Measurements from ENCODE around the gene SLC8A3.

The SLC8A3 gene

DNA sequence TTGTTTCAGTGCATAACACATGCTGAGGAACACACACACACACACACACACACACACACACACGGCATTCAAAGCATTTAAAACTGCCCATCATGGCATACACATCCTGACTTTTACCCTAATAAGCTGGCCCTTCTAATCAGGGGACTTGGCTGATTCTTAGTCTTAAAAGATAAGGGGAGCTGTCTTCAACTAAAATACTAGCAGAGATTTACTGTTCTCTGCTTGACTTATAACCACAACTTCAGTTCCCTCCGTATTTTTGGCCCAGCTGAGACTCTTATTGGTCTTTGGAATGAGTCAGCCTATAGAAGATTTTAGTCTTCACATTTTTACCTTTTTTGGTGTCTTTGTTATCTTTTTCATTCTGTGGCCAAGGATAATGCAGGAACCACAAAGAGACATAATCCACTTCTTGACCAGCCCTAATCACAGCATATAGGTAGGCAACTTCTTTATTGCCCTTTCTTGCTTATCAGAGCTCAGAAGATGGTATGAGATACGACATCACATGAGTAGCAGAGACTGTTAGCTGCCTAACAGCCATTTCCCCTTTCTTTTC lies 25.1 kb upstream of the SLC8A3 start:
- TF ChIP-seq, protein P1, sequence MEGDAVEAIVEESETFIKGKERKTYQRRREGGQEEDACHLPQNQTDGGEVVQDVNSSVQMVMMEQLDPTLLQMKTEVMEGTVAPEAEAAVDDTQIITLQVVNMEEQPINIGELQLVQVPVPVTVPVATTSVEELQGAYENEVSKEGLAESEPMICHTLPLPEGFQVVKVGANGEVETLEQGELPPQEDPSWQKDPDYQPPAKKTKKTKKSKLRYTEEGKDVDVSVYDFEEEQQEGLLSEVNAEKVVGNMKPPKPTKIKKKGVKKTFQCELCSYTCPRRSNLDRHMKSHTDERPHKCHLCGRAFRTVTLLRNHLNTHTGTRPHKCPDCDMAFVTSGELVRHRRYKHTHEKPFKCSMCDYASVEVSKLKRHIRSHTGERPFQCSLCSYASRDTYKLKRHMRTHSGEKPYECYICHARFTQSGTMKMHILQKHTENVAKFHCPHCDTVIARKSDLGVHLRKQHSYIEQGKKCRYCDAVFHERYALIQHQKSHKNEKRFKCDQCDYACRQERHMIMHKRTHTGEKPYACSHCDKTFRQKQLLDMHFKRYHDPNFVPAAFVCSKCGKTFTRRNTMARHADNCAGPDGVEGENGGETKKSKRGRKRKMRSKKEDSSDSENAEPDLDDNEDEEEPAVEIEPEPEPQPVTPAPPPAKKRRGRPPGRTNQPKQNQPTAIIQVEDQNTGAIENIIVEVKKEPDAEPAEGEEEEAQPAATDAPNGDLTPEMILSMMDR (IDR thresholded peaks at IDR 0.05): no peak
- no peaks in the 10 kb centered on the region for H3K4me1 ChIP-seq (ENCODE audit: control insufficient read depth in 1 of 2, insufficient read depth in 1 of 2, low read depth in 1 of 2, low read length in 1 of 2)
- H3K9me3 ChIP-seq: no peaks in the 10 kb centered on the region
- H3K4me3 ChIP-seq (ENCODE audit: low read depth in 1 of 2, low read length in 1 of 2): no peak overlapping the region
- no peak overlapping the region for H3K27ac ChIP-seq
- H3K36me3 ChIP-seq: no peaks in the 10 kb centered on the region
- no peaks in the 10 kb centered on the region for H3K27me3 ChIP-seq

DNA sequence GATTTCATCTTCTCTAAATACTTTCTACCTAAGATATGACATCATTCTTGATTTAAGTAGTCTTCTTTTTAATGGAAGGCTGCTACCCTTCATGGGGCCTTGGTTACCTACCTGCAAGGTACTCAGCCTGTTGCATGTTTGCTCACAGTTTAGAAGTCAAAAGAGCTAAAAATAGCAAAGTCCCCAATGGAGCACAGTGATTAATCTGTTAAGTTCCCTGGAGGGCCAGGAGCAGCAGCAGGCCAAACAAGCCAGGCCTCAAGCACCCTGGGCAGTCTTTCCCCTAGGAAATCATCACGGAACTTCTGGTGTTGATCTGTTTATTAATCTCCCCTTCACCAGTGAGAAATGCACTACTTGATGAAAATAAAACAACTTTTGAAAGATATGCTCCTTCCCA lies 24.0 kb upstream of the SLC8A3 start:
- no peaks in the 10 kb centered on the region for H3K36me3 ChIP-seq
- H3K4me3 ChIP-seq (ENCODE audit: low read depth in 1 of 2, low read length in 1 of 2): no peak overlapping the region
- no peaks in the 10 kb centered on the region for H3K4me1 ChIP-seq (ENCODE audit: control insufficient read depth in 1 of 2, insufficient read depth in 1 of 2, low read depth in 1 of 2, low read length in 1 of 2)
- TF ChIP-seq, protein P1 (IDR thresholded peaks at IDR 0.05): no peak
- no peaks in the 10 kb centered on the region for H3K9me3 ChIP-seq
- H3K27ac ChIP-seq: no peak overlapping the region
- no peaks in the 10 kb centered on the region for H3K27me3 ChIP-seq

DNA sequence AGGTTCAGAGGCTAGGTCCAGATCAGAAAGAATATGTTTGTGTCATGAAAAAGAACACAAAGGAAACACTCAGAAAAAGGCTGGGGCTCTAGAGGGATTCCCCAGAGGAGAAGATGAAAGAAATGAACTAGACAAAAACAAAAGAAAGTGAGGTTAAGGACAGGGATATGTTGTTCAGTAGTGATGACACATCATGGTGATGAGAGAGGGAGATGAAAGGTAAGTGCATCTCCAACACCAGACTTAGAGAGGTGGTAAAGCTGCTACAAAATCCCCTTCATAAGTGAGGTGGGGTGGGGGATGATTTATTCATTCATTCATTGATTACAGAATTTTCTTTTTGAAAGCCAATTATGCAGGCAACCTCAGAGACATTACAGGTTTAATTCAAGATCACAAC lies 19.6 kb upstream of the SLC8A3 start:
- TF ChIP-seq, protein P1 (IDR thresholded peaks at IDR 0.05): no peak
- no peaks in the 10 kb centered on the region for H3K9me3 ChIP-seq
- H3K27ac ChIP-seq: no peak overlapping the region
- no peaks in the 10 kb centered on the region for H3K27me3 ChIP-seq
- no peaks in the 10 kb centered on the region for H3K36me3 ChIP-seq
- no peak overlapping the region for H3K4me3 ChIP-seq (ENCODE audit: low read depth in 1 of 2, low read length in 1 of 2)
- H3K4me1 ChIP-seq (ENCODE audit: control insufficient read depth in 1 of 2, insufficient read depth in 1 of 2, low read depth in 1 of 2, low read length in 1 of 2): no peaks in the 10 kb centered on the region

DNA sequence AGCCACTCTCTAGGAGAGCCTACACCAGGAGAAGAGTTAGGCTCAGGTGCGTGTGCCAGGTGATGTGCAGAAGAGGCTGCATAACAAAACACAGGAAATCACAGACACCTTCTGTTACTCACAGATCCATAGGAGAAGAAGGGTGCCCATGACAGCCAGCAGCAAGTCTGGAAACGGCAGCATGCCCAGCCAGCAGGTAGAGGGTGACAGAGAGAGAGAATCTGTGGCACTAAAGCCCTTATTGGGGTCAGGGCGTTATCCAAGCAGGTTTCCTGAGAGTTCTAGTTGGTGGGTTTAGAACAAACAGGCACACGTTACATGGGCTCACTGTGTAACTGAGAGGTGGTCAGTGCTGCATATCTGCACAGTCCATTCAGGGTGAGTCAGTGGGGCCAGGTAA lies 14.9 kb upstream of the SLC8A3 start:
- H3K27me3 ChIP-seq: no peaks in the 10 kb centered on the region
- no peaks in the 10 kb centered on the region for H3K36me3 ChIP-seq
- no peaks in the 10 kb centered on the region for H3K4me1 ChIP-seq (ENCODE audit: control insufficient read depth in 1 of 2, insufficient read depth in 1 of 2, low read depth in 1 of 2, low read length in 1 of 2)
- no peaks in the 10 kb centered on the region for H3K9me3 ChIP-seq
- no peak overlapping the region for H3K27ac ChIP-seq
- TF ChIP-seq, protein P1 (IDR thresholded peaks at IDR 0.05): no peak
- no peak overlapping the region for H3K4me3 ChIP-seq (ENCODE audit: low read depth in 1 of 2, low read length in 1 of 2)

DNA sequence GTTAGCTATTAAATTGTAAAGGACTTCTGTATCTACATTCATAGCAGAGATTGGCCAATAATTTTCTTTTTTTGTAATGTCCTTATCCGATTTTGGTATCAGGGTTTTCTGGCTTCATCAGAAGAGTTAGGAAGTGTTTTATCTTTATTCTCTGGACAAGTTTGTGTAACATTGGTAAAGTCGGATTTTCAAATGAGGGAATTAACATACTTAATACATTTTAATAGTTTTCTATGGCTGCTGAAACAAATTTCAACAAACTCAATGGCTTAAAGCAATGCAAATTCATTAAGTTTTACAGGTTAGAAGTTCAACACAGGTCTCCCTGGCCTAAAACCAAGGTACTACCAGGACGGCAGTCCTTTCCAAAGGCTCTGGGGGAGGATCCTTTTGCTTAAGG lies 13.2 kb upstream of the SLC8A3 start:
- Histone ChIP-seq H3K4me3 (ENCODE audit: low read depth in 1 of 2, low read length in 1 of 2) (no peak overlapping the region), H3K4me1 (ENCODE audit: control insufficient read depth in 1 of 2, insufficient read depth in 1 of 2, low read depth in 1 of 2, low read length in 1 of 2) (no peaks in the 10 kb centered on the region), H3K36me3 (no peaks in the 10 kb centered on the region), H3K27me3 (no peaks in the 10 kb centered on the region), H3K27ac (no peak overlapping the region), H3K9me3 (no peaks in the 10 kb centered on the region)
- TF ChIP-seq, protein P1 (IDR thresholded peaks at IDR 0.05): no peak

DNA sequence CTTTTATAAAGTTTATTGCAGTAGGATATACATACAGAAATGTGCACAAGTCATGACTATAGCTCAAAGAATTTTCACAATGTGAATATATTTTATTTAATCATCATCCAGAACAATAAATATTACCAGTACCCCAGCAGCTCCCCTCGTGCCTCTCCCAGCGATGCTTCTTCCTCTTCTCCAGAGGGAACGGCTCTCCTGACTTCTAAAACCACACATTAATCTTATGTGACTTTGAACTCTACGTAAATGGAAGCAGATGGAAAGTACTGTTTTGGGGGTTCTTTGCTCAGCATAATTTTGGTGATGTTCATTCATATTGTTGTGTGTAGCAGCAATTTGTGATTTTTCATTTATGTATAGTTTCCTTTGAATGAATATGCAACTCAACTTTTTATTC lies 4.6 kb upstream of the SLC8A3 start:
- Histone ChIP-seq H3K4me3 (ENCODE audit: low read depth in 1 of 2, low read length in 1 of 2) (no peak overlapping the region), H3K9me3 (no peaks in the 10 kb centered on the region), H3K4me1 (ENCODE audit: control insufficient read depth in 1 of 2, insufficient read depth in 1 of 2, low read depth in 1 of 2, low read length in 1 of 2) (peaks cover 3 to 6% of the 10 kb centered on the region in 2 experiments), H3K27me3 (peaks cover 60% of the 10 kb centered on the region), H3K36me3 (no peaks in the 10 kb centered on the region), H3K27ac (no peak overlapping the region)
- TF ChIP-seq, protein P1 (IDR thresholded peaks at IDR 0.05): no peak

Measured in neutrophil (primary cell).